HCT116 (cell line): ENCODE results near the gene QPCT. TPM values are rescaled to one million over a fixed set of nuclear protein-coding genes. Genes with fewer than 3 reads are reported as not detected.

Experiments
- ATAC-seq: fragments of 200-7000 bp; cut with Tn5 transposase; 2 replicates; pipeline ENCODE4 v1.9.1; 2020; ENCODE audit warnings: mild to moderate bottlenecking, moderate library complexity
- BruUV-seq: library from RNA; stranded (reverse); fragments of 400-500 nt; replicated peaks from 2 replicates; lab custom pipeline; 2021; lab: Mats Ljungman, UMichigan
- CTCF ChIA-PET: fragments of 300-600 bp; sonication (Branson Sonifier 250); formaldehyde crosslinking; loops from one replicate; lab custom pipeline; 2021; ENCODE audit warnings: antibody characterized with exemption; lab: Charles Lee
- POLR2A ChIA-PET: fragments of 300-600, 350-600 bp; sonication (Branson Sonifier 250); formaldehyde crosslinking; loops from one replicate; lab custom pipeline; 2021; ENCODE audit warnings: antibody characterized with exemption; lab: Charles Lee
- RAD21 ChIA-PET, 2 experiments: fragments of 300-600 bp; sonication (Branson Sonifier 250); formaldehyde crosslinking; loops; one replicate each; lab custom pipeline; 2023; ENCODE audit warnings: low total read pairs in 2 of 2; ENCODE audit not compliant: uncharacterized antibody in 2 of 2, unreplicated experiment in 2 of 2, low non-redundant PET in 1 of 2; lab: Charles Lee
- DNase-seq: peaks from one replicate; pipeline ENCODE4 v3.0.0-alpha.2; 2010; ENCODE audit warnings: low read depth, low spot score
- H2AFZ ChIP-seq: fragments of 200-600 bp; shearing (Covaris generic), sonication (generic); 2 replicates; pipeline ENCODE4 v1.6.1; 2017; ENCODE audit warnings: low read depth, mixed run types, mixed read lengths, antibody characterized with exemption, low read length; ENCODE audit not compliant: poor library complexity, severe bottlenecking
- H3K27ac ChIP-seq: 2 replicates; pipeline ENCODE4 v1.5.1; 2012; ENCODE audit warnings: low read depth, low read length
- H3K27me3 ChIP-seq: fragments of 200-600 bp; sonication (generic); 2 replicates; pipeline ENCODE4 v1.6.1; 2016; ENCODE audit warnings: mixed run types, low read length, mixed read lengths; ENCODE audit not compliant: insufficient read depth
- H3K36me3 ChIP-seq, 2 experiments: fragments of 200-500 bp in 1 of 2; fragments of 200-600 bp in 1 of 2; sonication (Bioruptor generic) in 1 of 2; sonication (generic) in 1 of 2; 2 replicates each; pipeline versions ENCODE4 v1.5.1 to v1.6.1; 2014 to 2016; ENCODE audit warnings: low read length in 2 of 2, inconsistent platforms in 1 of 2, mixed read lengths in 1 of 2, mixed run types in 1 of 2; ENCODE audit not compliant: insufficient read depth in 2 of 2, control insufficient read depth in 1 of 2
- H3K4me1 ChIP-seq, 2 experiments: fragments of 200-600 bp in 1 of 2; sonication (generic) in 1 of 2; 2 replicates each; pipeline versions ENCODE4 v1.5.1 to v1.6.1; 2012 to 2017; ENCODE audit warnings: low read length in 2 of 2, inconsistent platforms in 1 of 2, mild to moderate bottlenecking in 1 of 2, mixed read lengths in 1 of 2, mixed run types in 1 of 2, moderate library complexity in 1 of 2; ENCODE audit not compliant: insufficient read depth in 2 of 2, control insufficient read depth in 1 of 2
- H3K4me2 ChIP-seq: fragments of 200-600 bp; sonication (generic); 2 replicates; pipeline ENCODE4 v1.6.1; 2017; ENCODE audit warnings: mixed run types, low read length, mixed read lengths
- H3K4me3 ChIP-seq, 2 experiments: fragments of 200-600 bp in 1 of 2; sonication (generic) in 1 of 2; replicated peaks in 1 of 2; 2 replicates each; pipeline ENCODE4 v1.5.1; 2011 to 2016; ENCODE audit warnings: low read length in 2 of 2, control low read depth in 1 of 2, low read depth in 1 of 2, mild to moderate bottlenecking in 1 of 2, mixed read lengths in 1 of 2, mixed run types in 1 of 2
- H3K79me2 ChIP-seq: fragments of 200-600 bp; sonication (generic); 2 replicates; pipeline ENCODE4 v1.6.1; 2017; ENCODE audit warnings: mild to moderate bottlenecking, mixed run types, low read length, moderate library complexity, mixed read lengths; ENCODE audit not compliant: insufficient read depth
- H3K9ac ChIP-seq: fragments of 200-600 bp; sonication (generic); 2 replicates; pipeline ENCODE4 v1.6.1; 2016; ENCODE audit warnings: low read length, mixed read lengths
- H3K9me2 ChIP-seq: fragments of 200-600 bp; sonication (generic), shearing (Covaris generic); 2 replicates; pipeline ENCODE4 v1.6.1; 2017; ENCODE audit warnings: mixed run types, mild to moderate bottlenecking, moderate library complexity; ENCODE audit not compliant: insufficient read depth
- H3K9me3 ChIP-seq, 2 experiments: fragments of 200-500 bp in 1 of 2; fragments of 200-600 bp in 1 of 2; sonication (Bioruptor generic) in 1 of 2; sonication (generic) in 1 of 2; 2 replicates each; pipeline ENCODE4 v1.6.1; 2014 to 2017; ENCODE audit warnings: low read length in 2 of 2, mixed read lengths in 2 of 2, inconsistent platforms in 1 of 2, low read depth in 1 of 2, mild to moderate bottlenecking in 1 of 2, mixed run types in 1 of 2, moderate library complexity in 1 of 2; ENCODE audit not compliant: control insufficient read depth in 1 of 2, insufficient read depth in 1 of 2
- H4K20me1 ChIP-seq: fragments of 200-600 bp; sonication (generic), shearing (Covaris generic); 2 replicates; pipeline ENCODE4 v1.6.1; 2017; ENCODE audit warnings: mixed run types, mild to moderate bottlenecking, moderate library complexity; ENCODE audit not compliant: insufficient read depth
- EGR1 ChIP-seq: IDR thresholded peaks from 2 replicates; pipeline ENCODE4 v1.6.1; 2012; ENCODE audit warnings: low read depth
- EZH2 ChIP-seq: fragments of 200-600 bp; sonication (generic); IDR thresholded peaks from 2 replicates; pipeline ENCODE4 v1.6.1; 2017; ENCODE audit warnings: antibody characterized with exemption, mixed run types
- EZH2phosphoT487 ChIP-seq: fragments of 200-600 bp; IDR thresholded peaks from 2 replicates; pipeline ENCODE4 v1.6.1; 2018; ENCODE audit warnings: antibody characterized with exemption, borderline replicate concordance
- FOSL1 ChIP-seq: IDR thresholded peaks from 2 replicates; pipeline ENCODE4 v1.6.1; 2012; ENCODE audit warnings: low read depth
- MAX ChIP-seq: IDR thresholded peaks from 2 replicates; pipeline ENCODE4 v1.6.1; 2012
- RAD21 ChIP-seq: IDR thresholded peaks from 2 replicates; pipeline ENCODE4 v1.6.1; 2012; ENCODE audit warnings: low read depth, mild to moderate bottlenecking
- SRF ChIP-seq: IDR thresholded peaks from 2 replicates; pipeline ENCODE4 v1.6.1; 2012; ENCODE audit warnings: low read depth
- ZBTB33 ChIP-seq: IDR thresholded peaks from 2 replicates; pipeline ENCODE4 v1.6.1; 2011; ENCODE audit warnings: mild to moderate bottlenecking, low read length, moderate library complexity; ENCODE audit not compliant: insufficient replicate concordance; ENCODE audit errors: extremely low read depth
- ZFX ChIP-seq: fragments of 450-650 bp; IDR thresholded peaks from 2 replicates; pipeline ENCODE4 v1.6.1; 2017
- ZNF274 ChIP-seq: fragments of 200-500 bp; sonication (Bioruptor generic); IDR thresholded peaks from 2 replicates; pipeline ENCODE4 v1.6.1; 2014; ENCODE audit warnings: mild to moderate bottlenecking, low read depth, low read length, inconsistent platforms
- intact Hi-C: fragments of 100-400 bp; cut with micrococcal nuclease; formaldehyde crosslinking; loops from 2 replicates; pipeline ENCODE4 v1.10.0; 2022
- total RNA-seq: library from RNA; stranded (reverse); gene quantifications from one replicate; pipeline ENCODE4 v1.2.1, GENCODE V29; 2021; ENCODE audit not compliant: unreplicated experiment

The QPCT gene
- total RNA-seq, 1 experiment from 2014 or later = not detected

DNA sequence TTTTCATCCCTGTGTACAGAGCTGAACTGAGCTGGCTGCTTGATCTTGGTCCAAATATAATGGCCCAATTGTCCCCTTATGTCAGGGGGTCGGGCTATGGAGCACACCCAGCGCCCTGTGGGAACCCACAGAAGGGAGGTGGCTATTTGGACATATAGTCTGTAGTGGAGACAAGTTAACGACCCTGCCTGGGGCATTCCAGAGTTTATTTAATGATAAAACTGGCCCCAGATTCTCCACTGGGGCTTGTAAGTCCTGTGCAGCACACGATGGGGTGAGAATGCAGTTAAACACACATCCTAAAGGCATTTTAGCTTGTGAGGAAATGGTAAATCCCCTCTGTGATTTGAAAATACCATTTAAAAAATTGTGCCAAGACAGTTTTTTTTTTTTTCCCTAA is 72.9 kb downstream of the QPCT start:
- no peaks in the 10 kb centered on the region for H3K9me3 ChIP-seq
- no peak overlapping the region for H3K27ac ChIP-seq
- ChIA-PET CTCF (interaction anchor here (1.0 to 8.8 kb wide), 2 partner anchors 416 to 460 kb away, joined by 4 to 186 read pairs; no protein-coding TSS in a partner anchor), POLR2A (no interaction called here), RAD21 (no interaction called here)
- no peaks in the 10 kb centered on the region for H3K36me3 ChIP-seq
- H3K4me2 ChIP-seq = no peak overlapping the region
- ATAC-seq (no peak), DNase-seq (no peak)
- H3K9me2 ChIP-seq = no peaks in the 10 kb centered on the region
- H3K27me3 ChIP-seq = no peaks in the 10 kb centered on the region
- H3K79me2 ChIP-seq = no peaks in the 10 kb centered on the region
- no TSS peak for BruUV-seq
- no peaks in the 10 kb centered on the region for H3K4me1 ChIP-seq
- no peak overlapping the region for H3K4me3 ChIP-seq
- no peak overlapping the region for H3K9ac ChIP-seq
- intact Hi-C loops = loop anchor here (10.0 kb wide), 1 partner anchor 157 kb away; no protein-coding TSS in a partner anchor
- H2AFZ ChIP-seq = no peak overlapping the region
- TF ChIP-seq ZNF274 (no peak), SRF (no peak), EZH2phosphoT487 (no peak), EGR1 (no peak), MAX (no peak), RAD21 (no peak), FOSL1 (no peak), EZH2 (no peak), ZFX (no peak), ZBTB33 (no peak)
- TF ChIP-seq, all 23 proteins: peak for 0
- no peaks in the 10 kb centered on the region for H4K20me1 ChIP-seq
